Measurements from ENCODE around the gene NDUFB8.
"Not testable (repeated sequence)": the region's sequence is repeated elsewhere in the genome, so short reads cannot be mapped to it uniquely, and the experiment has no call there.

Gene NDUFB8

DNA sequence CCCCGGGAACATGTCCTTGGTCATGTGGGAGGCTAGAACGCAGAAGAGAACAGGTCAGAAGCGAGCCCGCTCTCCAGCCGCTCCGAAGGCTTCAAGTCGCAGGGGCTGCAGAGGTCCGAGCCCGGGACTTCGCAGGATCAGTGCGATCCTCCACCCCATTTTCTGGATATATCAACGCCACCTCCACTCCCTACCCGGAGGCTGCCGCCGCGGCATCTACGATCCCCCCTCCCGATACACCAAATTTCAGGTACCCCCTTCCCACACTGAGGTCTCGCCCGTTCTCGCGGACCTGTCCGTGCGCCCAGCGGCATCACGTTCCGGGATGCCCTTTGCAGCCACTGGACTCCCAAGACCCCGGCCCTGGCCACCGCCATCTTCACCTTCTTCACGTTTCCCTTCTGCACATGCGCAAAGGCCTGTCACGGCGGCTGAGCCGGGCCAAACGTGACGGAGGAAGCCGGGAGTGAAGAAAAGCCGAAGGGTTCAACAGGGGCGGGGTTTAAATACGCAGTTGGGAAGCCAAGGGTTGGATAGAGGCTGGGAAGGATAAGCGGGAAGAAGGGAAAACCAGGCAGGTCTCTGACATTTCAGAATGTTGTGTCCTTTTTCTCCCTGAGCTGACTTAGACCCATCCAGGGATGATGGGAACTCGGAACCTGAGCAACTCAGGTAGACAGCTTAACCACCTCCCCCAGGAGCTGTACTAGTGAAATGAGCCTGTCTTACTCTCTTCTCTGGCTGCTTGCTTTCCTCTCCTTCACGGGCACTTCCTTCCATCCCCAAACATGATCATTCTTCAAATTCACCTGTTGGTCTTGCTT lies at the start of gene NDUFB8:
Gene NDUFB8 (minus strand): TSS at position 397 of the 824 bp plus-strand sequence. CDS start 20 bp downstream, at position 377.
- peak; percentile 92 for DNase-seq (ENCODE audit: low spot score)

- DNase-seq (ENCODE audit: low spot score): no peak
These were observed 46.6 kb upstream of the NDUFB8 start for GRCh38 chr10:100576282-100576635.

DNA sequence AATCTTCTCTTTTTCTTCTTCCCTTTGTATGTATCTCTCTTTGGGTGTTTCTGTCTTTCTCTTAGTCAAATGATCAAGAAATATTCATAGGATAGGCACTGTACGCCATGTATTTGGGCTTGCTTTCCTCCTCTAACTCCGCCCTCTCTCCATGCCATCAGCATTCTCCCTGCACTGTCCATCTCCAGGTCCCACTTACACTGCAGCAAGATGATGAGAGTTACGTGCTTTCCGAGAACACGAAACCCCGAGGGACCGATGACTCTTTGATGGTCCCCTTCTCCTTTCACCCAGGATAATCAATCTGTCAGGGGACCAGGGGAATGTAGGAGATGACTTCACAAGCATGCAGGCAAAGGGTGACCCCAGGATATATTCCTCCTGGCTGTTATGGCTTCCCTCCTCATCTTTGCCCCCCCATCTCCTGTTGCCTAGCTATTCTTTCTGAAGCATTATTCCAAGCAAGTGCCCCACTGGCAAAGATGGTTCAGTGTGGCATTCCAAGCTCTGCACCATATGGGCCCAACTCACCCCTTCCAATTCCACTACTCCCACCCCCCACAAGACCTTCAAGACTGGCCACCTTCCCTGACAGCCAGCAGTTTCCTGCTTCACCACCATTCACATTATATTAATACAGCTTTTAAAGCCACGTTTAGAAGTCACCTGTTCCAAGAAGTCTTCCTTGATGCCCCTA lies 46.1 kb upstream of the NDUFB8 start:
- DNase-seq (ENCODE audit: low spot score): no peak

DNA sequence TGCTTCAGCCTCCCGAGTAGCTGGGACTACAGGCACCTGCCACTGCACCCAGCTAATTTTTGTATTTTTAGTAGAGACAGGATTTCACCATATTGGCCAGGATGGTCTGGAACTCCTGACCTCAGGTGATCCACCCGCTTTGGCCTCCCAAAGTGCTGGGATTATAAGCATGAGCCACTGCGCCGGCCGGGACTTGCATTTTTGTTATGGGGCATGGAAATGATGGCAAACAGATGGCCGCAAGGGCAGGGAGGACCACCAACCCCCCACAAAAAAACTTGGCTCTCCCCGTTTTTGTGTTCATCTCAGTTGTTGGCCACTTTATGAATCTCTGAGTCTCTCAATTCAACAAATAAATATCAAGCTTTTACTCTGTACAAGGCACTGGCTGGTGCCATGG lies 45.5 kb upstream of the NDUFB8 start:
- not testable (repeated sequence) for DNase-seq (ENCODE audit: low spot score)

DNA sequence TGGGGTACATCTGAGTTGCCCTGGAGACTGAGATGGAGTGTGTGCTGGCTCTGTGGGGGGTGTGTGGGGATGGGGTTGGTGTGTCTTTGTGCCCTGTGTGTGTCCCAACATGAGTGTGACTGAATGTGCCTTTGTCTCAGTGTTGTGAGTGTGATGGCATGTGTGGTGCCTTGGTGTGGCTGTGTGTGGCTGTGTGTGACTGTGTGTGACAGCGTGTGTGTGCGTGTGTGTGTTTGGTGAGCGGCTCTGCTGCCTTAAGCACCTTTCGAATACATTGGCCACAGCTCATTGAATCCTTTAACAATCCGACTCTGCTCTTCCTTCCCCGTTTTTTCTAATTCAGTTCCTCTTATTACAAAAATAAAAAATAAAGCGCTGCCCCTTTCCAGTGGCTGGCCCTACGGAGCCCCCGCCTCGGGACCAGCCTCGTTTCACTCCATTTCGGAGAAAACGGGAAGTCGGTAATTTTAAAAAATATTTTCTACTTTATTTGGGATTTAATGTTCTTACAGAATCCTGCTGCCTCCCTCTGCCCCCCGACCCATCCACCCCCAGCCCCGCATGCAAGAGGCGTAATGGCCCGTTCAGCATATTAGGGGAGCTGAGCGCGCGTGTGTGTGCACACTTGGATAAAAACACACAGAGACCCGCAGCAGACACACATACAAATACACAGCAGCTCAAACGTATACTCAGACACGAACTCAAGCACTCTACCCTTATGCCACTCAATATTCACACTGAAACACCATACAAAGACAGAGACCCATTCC lies 41.6 kb upstream of the NDUFB8 start:
- no peak for DNase-seq (ENCODE audit: low spot score)

- no peak for DNase-seq (ENCODE audit: low spot score)
These were observed 40.8 kb upstream of the NDUFB8 start for GRCh38 chr10:100570506-100570905.

- no peak for DNase-seq (ENCODE audit: low spot score)
These were observed 40.2 kb upstream of the NDUFB8 start for GRCh38 chr10:100569687-100570481.

DNA sequence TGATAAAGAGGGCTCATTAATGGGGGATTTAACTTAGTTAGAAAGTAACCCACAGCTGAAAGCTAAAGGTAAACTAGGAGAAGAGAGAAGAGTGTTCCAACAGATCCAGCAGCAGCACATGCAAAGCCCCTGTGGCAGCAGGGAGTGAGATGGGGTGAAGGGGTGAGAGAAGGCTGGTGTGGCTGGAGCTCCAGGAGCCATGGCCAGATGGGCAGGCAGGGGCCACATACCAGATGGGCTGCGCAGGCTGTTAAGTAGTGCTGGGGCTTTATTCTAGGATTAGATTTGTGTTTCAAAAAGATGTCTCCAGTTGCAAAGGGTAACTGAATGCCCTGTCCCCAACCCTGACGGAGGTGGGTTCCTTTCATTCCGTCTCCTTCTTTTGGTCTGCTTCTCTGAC lies 39.2 kb upstream of the NDUFB8 start:
- DNase-seq (ENCODE audit: low spot score): no peak

GRCh38 chr10:100567826-100568225 lies 38.2 kb upstream of the NDUFB8 start:
- DNase-seq (ENCODE audit: low spot score): no peak

DNA sequence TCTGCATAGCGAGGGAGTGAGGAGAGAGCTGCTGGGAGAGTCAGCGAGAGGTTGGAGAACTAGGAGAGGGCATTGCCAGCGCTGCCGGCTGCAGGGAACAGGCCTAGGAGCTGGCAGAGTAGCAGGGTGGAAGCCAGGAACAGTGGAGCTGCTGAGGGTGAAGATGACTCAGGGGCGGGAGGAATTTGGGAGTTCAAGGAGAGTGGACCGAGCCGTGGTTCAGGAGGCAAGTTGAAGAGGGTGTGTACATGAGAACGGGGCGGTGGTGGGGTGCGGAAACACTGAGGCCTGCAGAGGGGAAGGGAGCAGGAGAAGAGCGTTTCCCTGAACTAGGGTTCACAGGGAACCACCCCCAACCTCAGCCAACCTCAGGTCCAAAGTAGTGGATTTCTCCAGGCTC lies 37.6 kb upstream of the NDUFB8 start:
- no peak for DNase-seq (ENCODE audit: low spot score)

- no peak for DNase-seq (ENCODE audit: low spot score)
These were observed 36.9 kb upstream of the NDUFB8 start for GRCh38 chr10:100566561-100566960.

DNA sequence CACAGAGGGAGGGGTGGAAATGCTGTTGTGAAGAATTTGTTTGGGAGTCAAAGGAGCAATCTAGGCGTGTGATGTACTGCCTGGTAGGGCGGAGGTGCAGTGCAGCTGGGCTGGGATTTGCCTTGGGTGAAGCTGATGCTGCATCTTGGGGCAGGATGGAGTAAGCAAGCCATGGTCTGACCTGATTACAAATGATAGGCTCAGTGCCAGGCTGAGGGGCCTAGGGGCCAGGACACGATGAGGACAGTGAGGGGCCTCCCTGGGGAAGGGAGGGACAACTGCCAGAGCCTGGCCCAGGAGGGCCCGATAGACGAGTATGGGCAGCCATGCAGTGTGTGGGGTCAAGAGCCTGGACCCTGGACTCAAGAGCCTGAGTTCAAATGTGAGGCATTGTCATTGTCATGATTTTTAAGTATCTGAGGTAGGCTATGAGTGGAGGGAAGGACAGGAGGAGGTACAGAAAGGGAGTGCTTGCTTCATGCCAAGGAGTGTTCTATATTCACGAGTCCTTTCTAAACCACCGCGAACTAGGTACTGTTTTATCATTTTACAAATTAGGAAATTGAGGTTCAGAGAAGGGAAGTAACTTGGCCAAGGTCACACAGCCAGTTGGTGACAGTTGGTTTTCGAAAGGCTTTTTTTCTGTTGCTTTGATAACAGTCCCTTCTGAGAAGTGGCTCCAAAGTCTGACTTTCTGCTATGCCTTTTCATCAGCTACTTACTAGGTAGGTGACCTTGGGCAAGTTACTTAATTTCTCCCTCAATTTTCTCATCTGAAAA lies 35.7 kb upstream of the NDUFB8 start:
- no peak for DNase-seq (ENCODE audit: low spot score)

- DNase-seq (ENCODE audit: low spot score): peak; percentile 77
These were observed 32.5 kb upstream of the NDUFB8 start for GRCh38 chr10:100562008-100562672.

GRCh38 chr10:100561005-100561404 lies 31.3 kb upstream of the NDUFB8 start:
- no peak for DNase-seq (ENCODE audit: low spot score)

GRCh38 chr10:100560248-100560647 lies 30.6 kb upstream of the NDUFB8 start:
- no peak for DNase-seq (ENCODE audit: low spot score)

GRCh38 chr10:100554902-100555301 lies 25.2 kb upstream of the NDUFB8 start:
- DNase-seq (ENCODE audit: low spot score): no peak

DNA sequence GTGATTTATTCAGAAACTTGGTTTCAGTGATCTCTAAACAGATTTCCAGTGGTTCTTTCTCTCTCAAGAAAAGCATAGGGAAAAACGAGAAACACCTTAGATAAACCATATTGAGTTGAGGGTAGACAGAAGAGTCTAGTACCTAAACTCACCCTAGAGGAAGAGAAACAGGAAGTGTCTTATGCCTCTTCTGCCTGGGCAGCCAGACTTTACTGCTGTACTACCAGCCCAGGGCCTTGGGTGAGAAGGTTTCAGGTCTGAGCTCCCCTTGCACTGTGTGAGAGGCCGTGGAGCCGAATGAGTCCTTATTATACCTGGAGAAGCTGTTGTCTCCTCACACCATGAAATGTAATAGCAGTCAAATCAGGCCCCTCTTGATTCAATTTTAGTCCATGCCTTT lies 24.3 kb upstream of the NDUFB8 start:
- DNase-seq (ENCODE audit: low spot score): no peak

GRCh38 chr10:100551738-100552137 lies 22.1 kb upstream of the NDUFB8 start:
- no peak for DNase-seq (ENCODE audit: low spot score)

DNA sequence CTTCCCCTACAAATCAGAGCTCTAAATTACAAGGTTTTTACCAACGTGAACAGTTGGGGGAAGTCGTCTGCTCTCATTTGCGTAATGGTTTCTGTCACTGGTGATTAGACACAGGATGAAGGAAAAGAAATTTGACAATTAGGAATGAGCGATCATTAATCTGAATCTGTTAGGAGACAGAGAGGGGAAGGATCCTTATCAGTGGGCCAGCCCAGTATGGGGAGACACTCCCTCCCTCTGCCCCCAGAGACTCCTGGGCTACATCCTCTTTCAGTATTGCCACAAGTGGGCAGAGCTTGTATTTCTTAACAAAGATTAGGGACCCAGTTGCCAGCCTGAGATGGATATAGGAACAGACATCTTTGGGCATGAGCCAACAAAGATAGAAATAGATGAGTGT lies 21.5 kb upstream of the NDUFB8 start:
- no peak for DNase-seq (ENCODE audit: low spot score)

GRCh38 chr10:100544950-100545349 lies 15.3 kb upstream of the NDUFB8 start:
- DNase-seq (ENCODE audit: low spot score): no peak

- no peak for DNase-seq (ENCODE audit: low spot score)
These were observed 7.8 kb upstream of the NDUFB8 start for GRCh38 chr10:100537475-100537874.
